Suprapubic skin (tissue), 4 donors: ENCODE measurements around the gene ANKRD42.

Experiments
- EP300 ChIP-seq: sonication (generic); formaldehyde crosslinking; IDR thresholded peaks from one replicate; pipeline ENCODE4 v1.6.1; 2017; ENCODE audit warnings: antibody characterized with exemption
- POLR2A ChIP-seq, 2 donors: fragments of 450-650 bp; IDR thresholded peaks; one replicate each; pipeline ENCODE4 v1.6.1; 2017; ENCODE audit warnings: antibody characterized with exemption in 2 of 2, mild to moderate bottlenecking in 2 of 2, moderate library complexity in 2 of 2
- POLR2AphosphoS5 ChIP-seq, 3 donors: sonication (generic); formaldehyde crosslinking; IDR thresholded peaks; one replicate each; pipeline ENCODE4 v1.6.1; 2017; ENCODE audit warnings: antibody characterized with exemption in 3 of 3
- TF ChIP-seq, protein P1 (sequence below), 2 donors: fragments of 200-600 bp in 1 of 2; fragments of 450-650 bp in 1 of 2; sonication (generic) in 1 of 2; IDR thresholded peaks; one replicate each; pipeline ENCODE4 v1.5.1; 2016 to 2019; ENCODE audit warnings: antibody characterized with exemption in 2 of 2, mild to moderate bottlenecking in 1 of 2, moderate library complexity in 1 of 2

DNA sequence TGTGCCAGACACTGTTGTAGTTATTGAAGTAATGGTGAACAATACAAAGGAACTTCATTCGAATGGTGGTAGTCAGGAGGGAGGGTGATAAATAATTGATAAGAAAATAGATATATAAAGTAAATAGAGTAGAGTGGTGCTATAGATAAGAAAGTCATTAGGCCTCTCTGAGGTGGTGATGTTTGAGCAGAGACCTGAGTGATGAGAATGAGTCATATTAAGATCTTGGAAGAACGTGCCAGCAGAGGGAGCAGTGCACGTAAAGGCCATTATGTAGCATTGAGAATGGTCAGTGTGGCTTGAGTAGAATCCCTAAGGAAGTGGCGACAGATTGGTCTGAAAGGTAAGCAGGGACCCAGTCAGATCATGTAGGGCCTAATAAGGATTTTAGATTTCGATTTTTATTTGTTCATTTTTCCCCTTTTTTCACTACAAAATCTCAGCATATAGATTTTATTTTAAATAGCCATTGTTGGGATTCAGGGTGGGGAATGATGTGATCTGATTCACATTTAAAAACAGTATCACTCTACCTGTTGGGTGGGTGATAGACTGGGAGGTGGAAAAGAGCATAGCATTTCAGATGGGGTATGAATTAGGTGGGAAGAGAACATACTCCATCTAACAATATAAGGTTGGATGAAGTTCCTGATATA, 47.9 kb downstream of the ANKRD42 start:
- TF ChIP-seq, protein P1, sequence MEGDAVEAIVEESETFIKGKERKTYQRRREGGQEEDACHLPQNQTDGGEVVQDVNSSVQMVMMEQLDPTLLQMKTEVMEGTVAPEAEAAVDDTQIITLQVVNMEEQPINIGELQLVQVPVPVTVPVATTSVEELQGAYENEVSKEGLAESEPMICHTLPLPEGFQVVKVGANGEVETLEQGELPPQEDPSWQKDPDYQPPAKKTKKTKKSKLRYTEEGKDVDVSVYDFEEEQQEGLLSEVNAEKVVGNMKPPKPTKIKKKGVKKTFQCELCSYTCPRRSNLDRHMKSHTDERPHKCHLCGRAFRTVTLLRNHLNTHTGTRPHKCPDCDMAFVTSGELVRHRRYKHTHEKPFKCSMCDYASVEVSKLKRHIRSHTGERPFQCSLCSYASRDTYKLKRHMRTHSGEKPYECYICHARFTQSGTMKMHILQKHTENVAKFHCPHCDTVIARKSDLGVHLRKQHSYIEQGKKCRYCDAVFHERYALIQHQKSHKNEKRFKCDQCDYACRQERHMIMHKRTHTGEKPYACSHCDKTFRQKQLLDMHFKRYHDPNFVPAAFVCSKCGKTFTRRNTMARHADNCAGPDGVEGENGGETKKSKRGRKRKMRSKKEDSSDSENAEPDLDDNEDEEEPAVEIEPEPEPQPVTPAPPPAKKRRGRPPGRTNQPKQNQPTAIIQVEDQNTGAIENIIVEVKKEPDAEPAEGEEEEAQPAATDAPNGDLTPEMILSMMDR (IDR thresholded peaks at IDR 0.05): peak; percentile 4 to 36
- TF ChIP-seq POLR2AphosphoS5 (IDR thresholded peaks at IDR 0.05) (no peak), POLR2A (IDR thresholded peaks at IDR 0.05) (no peak), EP300 (no peak)
